ENCODE data around the gene TEX264.

Gene TEX264

DNA sequence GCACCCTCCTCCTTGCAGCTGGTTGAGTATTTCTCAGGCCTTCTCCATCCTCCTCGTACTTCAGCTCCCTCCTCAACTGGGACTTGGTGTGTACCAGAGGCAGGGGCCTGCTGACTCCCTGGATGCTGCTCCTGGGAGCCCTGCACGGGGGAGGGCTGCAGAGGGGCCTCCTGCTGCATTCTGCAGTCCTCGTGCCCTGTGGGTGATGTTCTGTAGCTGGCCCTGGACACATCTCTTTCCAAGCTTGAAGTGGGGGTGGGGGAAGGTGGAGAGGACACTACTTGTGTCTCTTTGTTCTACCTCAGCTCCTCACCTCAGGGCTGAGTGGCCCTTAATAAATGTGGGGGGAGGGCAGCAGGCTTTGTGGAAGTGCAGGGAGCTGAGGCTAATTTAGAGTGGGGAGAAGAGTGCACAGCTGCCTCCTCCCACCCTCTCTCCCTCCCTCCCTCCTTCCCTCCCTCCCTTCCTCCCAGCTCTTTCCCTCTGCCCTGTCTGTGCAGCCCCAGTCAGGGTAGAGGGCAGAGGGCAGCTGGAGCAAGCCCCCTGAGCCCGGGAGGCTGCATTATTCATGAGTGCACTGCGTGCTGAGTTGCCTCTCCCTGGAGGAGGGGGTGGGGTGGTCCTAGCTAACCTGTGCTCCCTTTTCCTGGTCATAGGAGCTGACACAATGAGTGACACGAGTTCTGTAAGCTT lies 32.2 kb downstream of the TEX264 start:
- Histone ChIP-seq H3K23ac (ENCODE audit: low read length in 2 of 2) (no peak overlapping the region), H2BK15ac (ENCODE audit: low read depth, poor library complexity, severe bottlenecking) (no peak overlapping the region), H3K27ac (ENCODE audit: low read length, poor library complexity, severe bottlenecking) (no peak overlapping the region), H4K91ac (ENCODE audit: low read length) (no peak overlapping the region), H3K9ac (ENCODE audit: low read length) (no peak overlapping the region), H2AFZ (ENCODE audit: low read depth, low read length) (no peak overlapping the region), H3K18ac (ENCODE audit: low read depth in 1 of 2, low read length in 2 of 2) (no peak overlapping the region), H3K4me3 (ENCODE audit: insufficient read depth in 1 of 2, low read depth in 1 of 2, low read length in 2 of 2) (no peak overlapping the region), H3K79me1 (replicated peaks; ENCODE audit: low read length, poor library complexity, severe bottlenecking) (peaks cover 7% of the 10 kb centered on the region), H3K36me3 (ENCODE audit: control insufficient read depth in 1 of 2, insufficient read depth in 2 of 2, low read depth in 1 of 2, low read length in 2 of 2) (peaks cover 61 to 72% of the 10 kb centered on the region in 2 experiments), H3K4ac (ENCODE audit: low read depth in 1 of 2, low read length in 2 of 2) (no peak overlapping the region), H3K14ac (ENCODE audit: low read length in 2 of 2) (no peak overlapping the region), H3K4me2 (ENCODE audit: low read length, poor library complexity, severe bottlenecking) (no peak overlapping the region), H2BK5ac (ENCODE audit: low read depth, low read length, poor library complexity, severe bottlenecking) (no peak overlapping the region), H4K8ac (ENCODE audit: low read length) (no peak overlapping the region), H3K4me1 (ENCODE audit: control insufficient read depth, insufficient read depth, low read depth, low read length) (peaks cover 8% of the 10 kb centered on the region), H2BK12ac (ENCODE audit: low read length in 2 of 2) (no peak overlapping the region), H2BK120ac (ENCODE audit: low read depth, low read length) (no peak overlapping the region), H3K9me3 (ENCODE audit: control insufficient read depth, low read length) (no peaks in the 10 kb centered on the region), H2AK5ac (ENCODE audit: low read length, severe bottlenecking) (no peak overlapping the region), H3K27me3 (ENCODE audit: control insufficient read depth in 1 of 2, insufficient read depth in 1 of 2, low read length in 2 of 2) (peaks cover 11 to 12% of the 10 kb centered on the region in 2 experiments)
- no peak for DNase-seq
- 31% methylated on average over 6 of the region's 6 CpGs for WGBS

DNA sequence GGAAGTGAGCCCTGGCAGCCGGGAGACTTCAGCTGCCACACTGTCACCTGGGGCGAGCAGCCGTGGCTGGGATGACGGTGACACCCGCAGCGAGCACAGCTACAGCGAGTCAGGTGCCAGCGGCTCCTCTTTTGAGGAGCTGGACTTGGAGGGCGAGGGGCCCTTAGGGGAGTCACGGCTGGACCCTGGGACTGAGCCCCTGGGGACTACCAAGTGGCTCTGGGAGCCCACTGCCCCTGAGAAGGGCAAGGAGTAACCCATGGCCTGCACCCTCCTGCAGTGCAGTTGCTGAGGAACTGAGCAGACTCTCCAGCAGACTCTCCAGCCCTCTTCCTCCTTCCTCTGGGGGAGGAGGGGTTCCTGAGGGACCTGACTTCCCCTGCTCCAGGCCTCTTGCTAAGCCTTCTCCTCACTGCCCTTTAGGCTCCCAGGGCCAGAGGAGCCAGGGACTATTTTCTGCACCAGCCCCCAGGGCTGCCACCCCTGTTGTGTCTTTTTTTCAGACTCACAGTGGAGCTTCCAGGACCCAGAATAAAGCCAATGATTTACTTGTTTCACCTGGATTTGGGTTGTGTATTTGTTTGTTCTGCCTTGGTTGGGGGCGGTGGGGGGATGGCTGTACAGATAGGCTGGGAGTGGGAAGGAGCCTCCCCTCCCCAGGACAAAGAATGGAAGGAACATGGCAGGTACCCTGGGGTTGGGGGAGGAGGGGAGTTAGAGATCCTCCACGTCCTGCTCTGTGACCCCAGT lies 32.9 kb downstream of the TEX264 start:
- H3K36me3 ChIP-seq (ENCODE audit: control insufficient read depth in 1 of 2, insufficient read depth in 2 of 2, low read depth in 1 of 2, low read length in 2 of 2): peaks cover 54 to 66% of the 10 kb centered on the region in 2 experiments
- H3K4me1 ChIP-seq (ENCODE audit: control insufficient read depth, insufficient read depth, low read depth, low read length): peaks cover 8% of the 10 kb centered on the region
- H2BK120ac ChIP-seq (ENCODE audit: low read depth, low read length): no peak overlapping the region
- H3K4ac ChIP-seq (ENCODE audit: low read depth in 1 of 2, low read length in 2 of 2): no peak overlapping the region
- H3K18ac ChIP-seq (ENCODE audit: low read depth in 1 of 2, low read length in 2 of 2): no peak overlapping the region
- no peak overlapping the region for H2BK5ac ChIP-seq (ENCODE audit: low read depth, low read length, poor library complexity, severe bottlenecking)
- no peak overlapping the region for H3K4me3 ChIP-seq (ENCODE audit: insufficient read depth in 1 of 2, low read depth in 1 of 2, low read length in 2 of 2)
- no peak overlapping the region for H2BK12ac ChIP-seq (ENCODE audit: low read length in 2 of 2)
- DNase-seq: no peak
- no peak overlapping the region for H2AK5ac ChIP-seq (ENCODE audit: low read length, severe bottlenecking)
- no peak overlapping the region for H2AFZ ChIP-seq (ENCODE audit: low read depth, low read length)
- peaks cover under 1% of the 10 kb centered on the region for H3K79me1 ChIP-seq (replicated peaks; ENCODE audit: low read length, poor library complexity, severe bottlenecking)
- H3K27me3 ChIP-seq (ENCODE audit: control insufficient read depth in 1 of 2, insufficient read depth in 1 of 2, low read length in 2 of 2): peaks cover 19% of the 10 kb centered on the region in 2 experiments
- H4K91ac ChIP-seq (ENCODE audit: low read length): no peak overlapping the region
- H3K23ac ChIP-seq (ENCODE audit: low read length in 2 of 2): no peak overlapping the region
- H3K27ac ChIP-seq (ENCODE audit: low read length, poor library complexity, severe bottlenecking): no peak overlapping the region
- H3K4me2 ChIP-seq (ENCODE audit: low read length, poor library complexity, severe bottlenecking): no peak overlapping the region
- H2BK15ac ChIP-seq (ENCODE audit: low read depth, poor library complexity, severe bottlenecking): no peak overlapping the region
- WGBS: 57% methylated on average over 11 of the region's 12 CpGs
- H3K14ac ChIP-seq (ENCODE audit: low read length in 2 of 2): no peak overlapping the region
- H4K8ac ChIP-seq (ENCODE audit: low read length): no peak overlapping the region
- H3K9ac ChIP-seq (ENCODE audit: low read length): no peak overlapping the region
- H3K9me3 ChIP-seq (ENCODE audit: control insufficient read depth, low read length): no peaks in the 10 kb centered on the region

DNA sequence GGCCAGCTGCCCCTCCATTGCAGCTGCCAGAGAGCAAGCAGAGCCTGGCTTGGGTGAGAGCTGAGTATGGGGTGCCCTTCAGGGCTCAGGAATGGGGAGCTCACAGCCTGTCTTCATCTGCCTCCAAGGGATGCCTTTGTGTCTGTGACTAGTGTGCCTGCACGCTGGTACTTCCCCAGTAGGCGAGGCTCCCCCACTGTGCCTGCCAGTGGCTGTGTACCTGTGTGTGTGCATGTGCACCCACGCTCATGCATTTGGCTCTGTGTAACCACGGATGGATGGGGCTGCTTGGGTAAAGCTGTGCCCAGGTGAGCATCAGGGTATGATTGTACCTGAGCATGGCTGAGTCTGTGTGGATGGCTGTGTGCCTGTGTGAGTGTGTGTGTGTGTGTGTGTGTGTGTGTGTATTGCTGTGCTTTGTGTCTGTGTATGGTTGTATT lies 33.5 kb downstream of the TEX264 start:
- Histone ChIP-seq H3K36me3 (ENCODE audit: control insufficient read depth in 1 of 2, insufficient read depth in 2 of 2, low read depth in 1 of 2, low read length in 2 of 2) (peaks cover 48 to 60% of the 10 kb centered on the region in 2 experiments), H3K4ac (ENCODE audit: low read depth in 1 of 2, low read length in 2 of 2) (no peak overlapping the region), H3K23ac (ENCODE audit: low read length in 2 of 2) (no peak overlapping the region), H3K14ac (ENCODE audit: low read length in 2 of 2) (no peak overlapping the region), H3K9ac (ENCODE audit: low read length) (no peak overlapping the region), H2AK5ac (ENCODE audit: low read length, severe bottlenecking) (no peak overlapping the region), H4K91ac (ENCODE audit: low read length) (no peak overlapping the region), H2AFZ (ENCODE audit: low read depth, low read length) (no peak overlapping the region), H3K18ac (ENCODE audit: low read depth in 1 of 2, low read length in 2 of 2) (no peak overlapping the region), H3K4me1 (ENCODE audit: control insufficient read depth, insufficient read depth, low read depth, low read length) (peaks cover 8% of the 10 kb centered on the region), H3K79me1 (replicated peaks; ENCODE audit: low read length, poor library complexity, severe bottlenecking) (no peaks in the 10 kb centered on the region), H2BK12ac (ENCODE audit: low read length in 2 of 2) (no peak overlapping the region), H4K8ac (ENCODE audit: low read length) (no peak overlapping the region), H3K27ac (ENCODE audit: low read length, poor library complexity, severe bottlenecking) (no peak overlapping the region), H2BK120ac (ENCODE audit: low read depth, low read length) (no peak overlapping the region), H2BK5ac (ENCODE audit: low read depth, low read length, poor library complexity, severe bottlenecking) (no peak overlapping the region), H3K27me3 (ENCODE audit: control insufficient read depth in 1 of 2, insufficient read depth in 1 of 2, low read length in 2 of 2) (peaks cover 19 to 21% of the 10 kb centered on the region in 2 experiments), H2BK15ac (ENCODE audit: low read depth, poor library complexity, severe bottlenecking) (no peak overlapping the region), H3K4me2 (ENCODE audit: low read length, poor library complexity, severe bottlenecking) (no peak overlapping the region), H3K4me3 (ENCODE audit: insufficient read depth in 1 of 2, low read depth in 1 of 2, low read length in 2 of 2) (no peak overlapping the region), H3K9me3 (ENCODE audit: control insufficient read depth, low read length) (no peaks in the 10 kb centered on the region)
- DNase-seq: no peak
- 89% methylated on average over 4 of the region's 4 CpGs for WGBS

DNA sequence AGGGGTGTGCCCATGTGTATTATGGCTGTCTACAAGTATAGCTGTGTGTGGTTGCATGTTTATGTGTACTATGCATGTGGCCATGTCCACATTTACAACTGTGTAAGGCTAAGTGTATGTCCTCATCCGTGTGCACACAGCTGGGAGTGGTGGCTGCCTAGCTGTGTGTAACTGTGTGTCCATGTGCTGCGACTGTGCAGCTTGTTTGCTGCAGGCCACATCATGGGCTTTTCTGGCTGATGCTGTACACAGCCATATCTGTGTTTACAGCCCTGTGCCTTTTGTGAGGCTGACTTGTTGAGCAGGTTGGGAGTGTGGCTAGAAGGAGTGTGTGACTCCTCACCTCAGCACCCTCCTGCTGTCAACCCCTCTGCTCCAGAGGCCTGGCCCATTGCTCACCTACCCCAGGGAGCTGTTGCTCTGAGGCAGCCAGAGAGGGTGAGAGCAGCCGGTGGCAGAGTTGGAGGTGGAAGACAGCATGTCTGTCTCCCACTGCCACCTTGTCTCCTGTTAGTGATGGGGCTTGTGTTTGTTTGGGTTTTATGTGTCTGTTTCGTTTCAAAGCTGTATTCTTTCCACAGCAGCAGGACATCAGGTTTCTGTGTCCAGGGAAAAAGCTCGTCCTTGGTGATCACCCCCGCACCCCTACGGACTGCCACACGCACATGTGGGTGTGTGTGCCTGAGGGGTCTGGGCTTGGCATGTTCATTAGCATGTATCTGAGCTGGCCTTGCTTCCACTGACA lies 34.4 kb downstream of the TEX264 start:
- WGBS: 90% methylated on average over 8 of the region's 8 CpGs
- H2BK15ac ChIP-seq (ENCODE audit: low read depth, poor library complexity, severe bottlenecking): no peak overlapping the region
- no peak overlapping the region for H3K4me3 ChIP-seq (ENCODE audit: insufficient read depth in 1 of 2, low read depth in 1 of 2, low read length in 2 of 2)
- no peak for DNase-seq
- H4K8ac ChIP-seq (ENCODE audit: low read length): no peak overlapping the region
- no peaks in the 10 kb centered on the region for H3K9me3 ChIP-seq (ENCODE audit: control insufficient read depth, low read length)
- H2AK5ac ChIP-seq (ENCODE audit: low read length, severe bottlenecking): no peak overlapping the region
- H2AFZ ChIP-seq (ENCODE audit: low read depth, low read length): no peak overlapping the region
- no peak overlapping the region for H3K27ac ChIP-seq (ENCODE audit: low read length, poor library complexity, severe bottlenecking)
- no peak overlapping the region for H2BK5ac ChIP-seq (ENCODE audit: low read depth, low read length, poor library complexity, severe bottlenecking)
- H4K91ac ChIP-seq (ENCODE audit: low read length): no peak overlapping the region
- no peak overlapping the region for H2BK120ac ChIP-seq (ENCODE audit: low read depth, low read length)
- H3K4me1 ChIP-seq (ENCODE audit: control insufficient read depth, insufficient read depth, low read depth, low read length): peaks cover 8% of the 10 kb centered on the region
- H3K23ac ChIP-seq (ENCODE audit: low read length in 2 of 2): no peak overlapping the region
- peaks cover 39 to 51% of the 10 kb centered on the region in 2 experiments for H3K36me3 ChIP-seq (ENCODE audit: control insufficient read depth in 1 of 2, insufficient read depth in 2 of 2, low read depth in 1 of 2, low read length in 2 of 2)
- H3K9ac ChIP-seq (ENCODE audit: low read length): no peak overlapping the region
- peaks cover 19 to 21% of the 10 kb centered on the region in 2 experiments for H3K27me3 ChIP-seq (ENCODE audit: control insufficient read depth in 1 of 2, insufficient read depth in 1 of 2, low read length in 2 of 2)
- no peak overlapping the region for H3K4ac ChIP-seq (ENCODE audit: low read depth in 1 of 2, low read length in 2 of 2)
- H2BK12ac ChIP-seq (ENCODE audit: low read length in 2 of 2): no peak overlapping the region
- no peak overlapping the region for H3K14ac ChIP-seq (ENCODE audit: low read length in 2 of 2)
- no peak overlapping the region for H3K4me2 ChIP-seq (ENCODE audit: low read length, poor library complexity, severe bottlenecking)
- no peaks in the 10 kb centered on the region for H3K79me1 ChIP-seq (replicated peaks; ENCODE audit: low read length, poor library complexity, severe bottlenecking)
- H3K18ac ChIP-seq (ENCODE audit: low read depth in 1 of 2, low read length in 2 of 2): no peak overlapping the region
